A549 (cell line): Measurements from ENCODE around the gene HSPH1. TPM values are rescaled to one million over a fixed set of nuclear protein-coding genes. Genes with fewer than 3 reads are reported as not detected.

Experiments
- ATAC-seq, 2 experiments: fragments of 200-7000 bp in 1 of 2; fragments of >200 bp in 1 of 2; cut with Nextera tagmentation in 1 of 2; cut with Tn5 transposase in 1 of 2; 3 replicates each; pipeline versions ENCODE4 v1.8.0 to v1.9.1; 2018 to 2020; ENCODE audit warnings: mild to moderate bottlenecking in 1 of 2, moderate library complexity in 1 of 2
- CTCF ChIA-PET: fragments of 300-600 bp; sonication (Branson Sonifier 250); formaldehyde crosslinking; extraction: SDS; loops from one replicate; lab custom pipeline; 2021; ENCODE audit warnings: antibody characterized with exemption, inconsistent platforms; lab: Yijun Ruan, JAX
- POLR2A ChIA-PET: fragments of 350-600 bp; formaldehyde crosslinking; extraction: SDS; loops from one replicate; lab custom pipeline; 2021; ENCODE audit warnings: antibody characterized with exemption, inconsistent platforms; lab: Yijun Ruan, JAX
- DNase-seq, 2 experiments: peaks; one replicate each; pipeline versions ENCODE4 v3.0.0 to v3.0.0-alpha.2; 2011 to 2016; ENCODE audit warnings: low read depth in 1 of 2, low spot score in 1 of 2
- FAIRE-seq: peaks from 2 replicates; lab custom pipeline; 2011; peaks lifted over from hg19 to GRCh38; lab: Jason Lieb, UNC
- H3K27ac ChIP-seq, 2 experiments: fragments of >200 bp; sonication (Bioruptor Twin); formaldehyde crosslinking; 3 replicates each; pipeline ENCODE4 v1.5.1; 2016 to 2017
- H3K4me1 ChIP-seq: fragments of >200 bp; sonication (Bioruptor Twin); formaldehyde crosslinking; 3 replicates; pipeline ENCODE4 v1.6.1; 2016
- H3K4me2 ChIP-seq: fragments of >200 bp; sonication (Bioruptor Twin); formaldehyde crosslinking; 3 replicates; pipeline ENCODE4 v1.6.1; 2016
- H3K4me3 ChIP-seq: fragments of >200 bp; sonication (Bioruptor Twin); formaldehyde crosslinking; 3 replicates; pipeline ENCODE4 v1.5.1; 2016
- H3K9me3 ChIP-seq: fragments of >200 bp; sonication (Bioruptor Twin); formaldehyde crosslinking; 3 replicates; pipeline ENCODE4 v1.6.1; 2016
- BHLHE40 ChIP-seq: IDR thresholded peaks from 2 replicates; pipeline ENCODE4 v1.6.1; 2012; ENCODE audit warnings: low read depth, low read length, inconsistent platforms
- CBX8 ChIP-seq: fragments of 200-600 bp; sonication (generic); IDR thresholded peaks from 2 replicates; pipeline ENCODE4 v1.6.1; 2016
- CEBPB ChIP-seq, 2 experiments: fragments of >200 bp in 1 of 2; sonication (Bioruptor Twin) in 1 of 2; formaldehyde crosslinking in 1 of 2; IDR thresholded peaks; 2 replicates each; pipeline ENCODE4 v1.6.1; 2012 to 2016
- CHD2 ChIP-seq: fragments of 150-350 bp; IDR thresholded peaks from 2 replicates; pipeline ENCODE4 v1.6.1; 2014; ENCODE audit warnings: low read length; ENCODE audit not compliant: partially characterized antibody
- EHF ChIP-seq: fragments of 250-450 bp; sonication (Bioruptor Pico); IDR thresholded peaks from 2 replicates; pipeline ENCODE4 v1.5.0; 2020; ENCODE audit warnings: mild to moderate bottlenecking
- GATA3 ChIP-seq: IDR thresholded peaks from 2 replicates; pipeline ENCODE4 v1.6.1; 2012; ENCODE audit warnings: borderline replicate concordance
- HDAC2 ChIP-seq: fragments of 200-600 bp; sonication (generic); IDR thresholded peaks from 2 replicates; pipeline ENCODE4 v1.6.1; 2016
- HOXA7 ChIP-seq: fragments of 250-450 bp; sonication (Bioruptor Pico); IDR thresholded peaks from 2 replicates; pipeline ENCODE4 v1.5.0; 2020; ENCODE audit warnings: mild to moderate bottlenecking, moderate library complexity
- MAFK ChIP-seq: fragments of 450-650 bp; IDR thresholded peaks from 2 replicates; pipeline ENCODE4 v1.6.1; 2014; ENCODE audit not compliant: partially characterized antibody
- MAZ ChIP-seq: fragments of 150-350 bp; IDR thresholded peaks from 2 replicates; pipeline ENCODE4 v1.6.1; 2014; ENCODE audit warnings: antibody characterized with exemption, low read depth, low read length, borderline replicate concordance
- NFE2L2 ChIP-seq: fragments of 150-350 bp; conservative IDR thresholded peaks from 2 replicates; pipeline ENCODE4 v1.6.1; 2014; ENCODE audit warnings: low read length
- NR3C1 ChIP-seq: fragments of >200 bp; sonication (Bioruptor Twin); formaldehyde crosslinking; IDR thresholded peaks from 3 replicates; pipeline ENCODE4 v1.6.1; 2017
- PHF8 ChIP-seq: fragments of 200-600 bp; sonication (generic); IDR thresholded peaks from 2 replicates; pipeline ENCODE4 v1.6.1; 2016; ENCODE audit warnings: low read depth, mild to moderate bottlenecking, antibody characterized with exemption, moderate library complexity, borderline replicate concordance
- POLR2A ChIP-seq: IDR thresholded peaks from 2 replicates; pipeline ENCODE4 v1.6.1; 2012; ENCODE audit warnings: mild to moderate bottlenecking, low read length
- POLR2AphosphoS2 ChIP-seq: conservative IDR thresholded peaks from 2 replicates; pipeline ENCODE4 v1.6.1; 2012; ENCODE audit warnings: low read length, improper control_type of control experiment, inconsistent platforms
- RAD21 ChIP-seq, 2 experiments: fragments of >200 bp in 1 of 2; sonication (Bioruptor Twin) in 1 of 2; formaldehyde crosslinking in 1 of 2; IDR thresholded peaks in 1 of 2; conservative IDR thresholded peaks in 1 of 2; 2 replicates in 1 of 2; 3 replicates in 1 of 2; pipeline ENCODE4 v1.6.1; 2012 to 2018; ENCODE audit warnings: inconsistent platforms in 1 of 2
- RARB ChIP-seq: fragments of 250-450 bp; sonication (Bioruptor Pico); IDR thresholded peaks from 2 replicates; pipeline ENCODE4 v1.8.0; 2021; ENCODE audit warnings: mild to moderate bottlenecking, moderate library complexity
- RCOR1 ChIP-seq: fragments of 150-350 bp; IDR thresholded peaks from 2 replicates; pipeline ENCODE4 v1.6.1; 2014; ENCODE audit warnings: antibody characterized with exemption, low read length, low read depth
- RFX5 ChIP-seq: fragments of 450-650 bp; IDR thresholded peaks from 2 replicates; pipeline ENCODE4 v1.7.1; 2014; ENCODE audit warnings: antibody characterized with exemption, mild to moderate bottlenecking, moderate library complexity
- RNF2 ChIP-seq: fragments of 200-600 bp; sonication (generic); IDR thresholded peaks from 2 replicates; pipeline ENCODE4 v1.6.1; 2016; ENCODE audit warnings: low read depth, mild to moderate bottlenecking, antibody characterized with exemption, moderate library complexity, borderline replicate concordance
- SMC3 ChIP-seq: fragments of >200 bp; sonication (Bioruptor Twin); formaldehyde crosslinking; IDR thresholded peaks from 3 replicates; pipeline ENCODE4 v1.6.1; 2018; ENCODE audit warnings: inconsistent platforms
- TP53 ChIP-seq: fragments of 250-450 bp; sonication (Bioruptor Pico); IDR thresholded peaks from 2 replicates; pipeline ENCODE4 v1.5.0; 2021; ENCODE audit warnings: mild to moderate bottlenecking, moderate library complexity
- ZC3H11A ChIP-seq: fragments of 450-650 bp; IDR thresholded peaks from 2 replicates; pipeline ENCODE4 v1.6.1; 2014; ENCODE audit warnings: antibody characterized with exemption, mild to moderate bottlenecking
- ZNF302 ChIP-seq: fragments of 250-450 bp; sonication (Bioruptor Pico); IDR thresholded peaks from 2 replicates; pipeline ENCODE4 v1.9.0; 2021; ENCODE audit warnings: inconsistent platforms, mild to moderate bottlenecking, moderate library complexity
- ZSCAN20 ChIP-seq: fragments of 250-450 bp; sonication (Bioruptor Pico); IDR thresholded peaks from 2 replicates; pipeline ENCODE4 v1.8.0; 2022; ENCODE audit warnings: mild to moderate bottlenecking, moderate library complexity
- WGBS: methylation state at CpG from one replicate; pipeline ENCODE4 v1.1.6; 2017; ENCODE audit errors: missing lambda C conversion rate; 5-methylcytosine and 5-hydroxymethylcytosine counted together
- polyA plus RNA-seq, 4 experiments: library from polyadenylated mRNA; depleted of rRNA in 3 of 4; stranded (reverse); fragments of >200 nt; fragmentation: RNase III in 1 of 4; extraction: RNeasy Plus Mini Kit Qiagen cat#74134 plus additional on column Dnase treatment in 1 of 4; gene quantifications; 2 replicates in 3 of 4; 3 replicates in 1 of 4; pipeline ENCODE4 v1.2.3, GENCODE V29; 2011 to 2017
- TF ChIP-seq, protein P1 (sequence below): fragments of >200 bp; sonication (Bioruptor Twin); formaldehyde crosslinking; IDR thresholded peaks from 3 replicates; pipeline ENCODE4 v1.6.1; 2016
- TF ChIP-seq, protein P2 (sequence below): fragments of 250-450 bp; sonication (Bioruptor Pico); IDR thresholded peaks from 2 replicates; pipeline ENCODE4 v1.5.0; 2020; ENCODE audit warnings: low read depth, mild to moderate bottlenecking, moderate library complexity
- TF ChIP-seq, protein P3 (sequence below): IDR thresholded peaks from 2 replicates; pipeline ENCODE4 v1.6.1; 2012
- TF ChIP-seq, protein P4 (sequence below): fragments of 150-350 bp; IDR thresholded peaks from 2 replicates; pipeline ENCODE4 v1.6.1; 2014; ENCODE audit warnings: low read depth, mild to moderate bottlenecking, low read length

The HSPH1 gene
- polyA plus RNA-seq, 2 of the 4 experiments (the other 2 are of a cell fraction) = 110 to 141 TPM

DNA sequence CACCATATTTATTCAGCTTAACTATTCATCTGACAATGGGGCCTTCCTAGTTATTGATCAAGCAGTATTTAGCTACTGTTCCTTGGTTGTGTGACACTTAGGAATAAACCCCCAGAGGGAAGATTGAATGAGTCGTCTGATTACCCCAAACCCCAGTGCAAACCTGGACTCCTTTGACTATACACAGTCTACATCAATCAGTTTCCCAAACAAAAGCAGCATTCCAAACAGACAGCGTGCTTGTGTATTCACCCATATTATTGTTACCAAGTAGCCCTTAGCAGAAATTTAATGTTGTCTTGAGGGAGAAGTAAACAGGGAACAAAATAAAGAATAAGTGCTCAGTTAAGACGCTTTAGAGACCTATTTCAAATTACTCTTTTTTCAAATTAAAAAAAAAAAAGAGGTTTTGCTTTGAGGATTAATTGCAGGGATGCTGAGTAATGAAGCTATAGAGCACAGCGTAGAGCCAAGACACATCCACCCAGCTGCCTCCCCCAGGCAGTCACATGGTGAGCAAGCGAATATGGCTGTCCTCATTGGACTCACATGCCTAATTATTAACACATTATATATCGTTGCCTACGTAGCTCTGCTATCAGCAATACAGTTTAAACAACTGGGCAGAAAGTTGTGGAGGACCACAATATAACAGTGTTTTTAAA is 23.4 kb upstream of the HSPH1 start:
- CTCF ChIA-PET = interaction anchor here (0.6 to 0.7 kb wide), 3 partner anchors 11 to 15 kb away, joined by 3 read pairs; partner anchors contain the start of gene B3GLCT
- H3K27ac ChIP-seq = no peak overlapping the region
- no peaks in the 10 kb centered on the region for H3K4me1 ChIP-seq
- no peak for TF ChIP-seq RAD21 (conservative IDR thresholded peaks at IDR 0.05 in 1 of 2, IDR thresholded peaks at IDR 0.05 in 1 of 2)
- TF ChIP-seq, protein P1, sequence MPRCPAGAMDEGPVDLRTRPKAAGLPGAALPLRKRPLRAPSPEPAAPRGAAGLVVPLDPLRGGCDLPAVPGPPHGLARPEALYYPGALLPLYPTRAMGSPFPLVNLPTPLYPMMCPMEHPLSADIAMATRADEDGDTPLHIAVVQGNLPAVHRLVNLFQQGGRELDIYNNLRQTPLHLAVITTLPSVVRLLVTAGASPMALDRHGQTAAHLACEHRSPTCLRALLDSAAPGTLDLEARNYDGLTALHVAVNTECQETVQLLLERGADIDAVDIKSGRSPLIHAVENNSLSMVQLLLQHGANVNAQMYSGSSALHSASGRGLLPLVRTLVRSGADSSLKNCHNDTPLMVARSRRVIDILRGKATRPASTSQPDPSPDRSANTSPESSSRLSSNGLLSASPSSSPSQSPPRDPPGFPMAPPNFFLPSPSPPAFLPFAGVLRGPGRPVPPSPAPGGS = no peak
- no peak for TF ChIP-seq RCOR1
- TF ChIP-seq PHF8 = no peak
- TF ChIP-seq NFE2L2 = no peak
- 68% methylated on average over 7 of the region's 7 CpGs for WGBS
- POLR2A ChIA-PET = no interaction called here
- no peak overlapping the region for H3K4me3 ChIP-seq
- no peak overlapping the region for H3K4me2 ChIP-seq
- no peaks in the 10 kb centered on the region for H3K9me3 ChIP-seq
- no peak for DNase-seq
- no peak for ATAC-seq
- no peak for FAIRE-seq

DNA sequence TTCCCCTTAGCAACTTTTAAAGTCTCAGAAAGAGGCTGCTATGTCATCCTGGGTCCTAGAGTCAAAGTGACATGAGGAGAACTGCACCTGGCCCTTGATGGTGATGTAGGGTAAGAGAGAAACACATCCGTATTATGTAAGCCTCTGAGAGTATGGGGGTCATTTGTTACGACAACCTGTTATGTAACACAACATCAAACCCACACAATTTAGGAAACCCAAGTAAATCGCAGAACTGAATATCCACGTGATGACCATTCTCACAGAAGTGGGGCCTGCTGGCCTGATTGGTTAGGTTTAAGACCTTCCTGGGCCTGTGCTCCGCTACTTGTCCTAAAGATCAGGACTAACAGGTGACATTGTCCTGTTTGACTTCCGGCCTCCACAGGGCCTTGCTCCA is 22.7 kb upstream of the HSPH1 start:
- no peak for TF ChIP-seq POLR2AphosphoS2
- no peak for TF ChIP-seq TP53 (CRISPR knock-in tag)
- TF ChIP-seq MAZ = no peak
- TF ChIP-seq, protein P2, sequence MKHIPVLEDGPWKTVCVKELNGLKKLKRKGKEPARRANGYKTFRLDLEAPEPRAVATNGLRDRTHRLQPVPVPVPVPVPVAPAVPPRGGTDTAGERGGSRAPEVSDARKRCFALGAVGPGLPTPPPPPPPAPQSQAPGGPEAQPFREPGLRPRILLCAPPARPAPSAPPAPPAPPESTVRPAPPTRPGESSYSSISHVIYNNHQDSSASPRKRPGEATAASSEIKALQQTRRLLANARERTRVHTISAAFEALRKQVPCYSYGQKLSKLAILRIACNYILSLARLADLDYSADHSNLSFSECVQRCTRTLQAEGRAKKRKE (CRISPR knock-in tag) = no peak
- TF ChIP-seq EHF (CRISPR knock-in tag) = no peak
- no peak for TF ChIP-seq HDAC2
- TF ChIP-seq POLR2A = no peak
- TF ChIP-seq, protein P3, sequence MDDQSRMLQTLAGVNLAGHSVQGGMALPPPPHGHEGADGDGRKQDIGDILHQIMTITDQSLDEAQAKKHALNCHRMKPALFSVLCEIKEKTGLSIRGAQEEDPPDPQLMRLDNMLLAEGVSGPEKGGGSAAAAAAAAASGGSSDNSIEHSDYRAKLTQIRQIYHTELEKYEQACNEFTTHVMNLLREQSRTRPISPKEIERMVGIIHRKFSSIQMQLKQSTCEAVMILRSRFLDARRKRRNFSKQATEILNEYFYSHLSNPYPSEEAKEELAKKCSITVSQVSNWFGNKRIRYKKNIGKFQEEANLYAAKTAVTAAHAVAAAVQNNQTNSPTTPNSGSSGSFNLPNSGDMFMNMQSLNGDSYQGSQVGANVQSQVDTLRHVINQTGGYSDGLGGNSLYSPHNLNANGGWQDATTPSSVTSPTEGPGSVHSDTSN = no peak
- TF ChIP-seq NR3C1 = no peak
- no peak for TF ChIP-seq SMC3
- TF ChIP-seq RARB (CRISPR knock-in tag) = no peak
- no peak for TF ChIP-seq RNF2
- TF ChIP-seq PHF8 = no peak
- TF ChIP-seq ZSCAN20 (CRISPR knock-in tag) = no peak
- TF ChIP-seq MAFK = no peak
- H3K27ac ChIP-seq = no peak overlapping the region
- POLR2A ChIA-PET = no interaction called here
- ATAC-seq = no peak
- H3K4me3 ChIP-seq = no peak overlapping the region
- DNase-seq = no peak
- WGBS = 82% methylated on average over 6 of the region's 6 CpGs
- CTCF ChIA-PET = interaction anchor here (0.6 to 0.7 kb wide), 2 partner anchors 11 to 15 kb away, joined by 3 read pairs; partner anchors contain the start of gene B3GLCT
- FAIRE-seq = no peak
- H3K9me3 ChIP-seq = no peaks in the 10 kb centered on the region
- no peak overlapping the region for H3K4me2 ChIP-seq
- H3K4me1 ChIP-seq = no peaks in the 10 kb centered on the region

DNA sequence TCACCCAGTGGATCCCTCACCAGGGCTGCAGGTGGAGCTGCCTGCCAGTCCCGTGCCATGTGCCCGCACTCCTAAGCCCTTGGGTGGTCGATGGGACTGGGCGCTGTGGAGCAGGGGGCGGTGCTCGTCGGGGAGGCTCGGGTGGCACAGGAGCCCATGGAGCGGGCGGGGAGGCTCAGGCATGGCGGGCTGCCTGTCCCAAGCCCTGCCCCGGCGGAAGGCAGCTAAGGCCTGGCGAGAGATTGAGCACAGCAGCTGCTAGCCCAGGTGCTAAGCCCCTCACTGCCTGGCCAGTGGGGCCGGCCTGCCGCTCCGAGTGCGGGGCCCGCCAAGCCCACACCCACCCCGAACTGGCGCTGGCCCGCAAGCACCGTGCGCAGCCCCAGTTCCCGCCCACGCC is 21.3 kb upstream of the HSPH1 start:
- ChIA-PET POLR2A (no interaction called here), CTCF (interaction anchor here (0.8 to 2.2 kb wide), 3 partner anchors 9 to 241 kb away, joined by 3 to 6 read pairs (median 6); partner anchors contain the start of gene B3GLCT)
- WGBS = no CpG with 5 or more reads among the region's 26 CpGs
- H3K27ac ChIP-seq = no peak overlapping the region
- no peaks in the 10 kb centered on the region for H3K4me1 ChIP-seq
- no peak overlapping the region for H3K4me2 ChIP-seq
- ATAC-seq (no peak), FAIRE-seq (no peak), DNase-seq (no peak)
- TF ChIP-seq HDAC2 (no peak), CEBPB (IDR thresholded peaks at IDR 0.05) (no peak), HOXA7 (CRISPR knock-in tag) (no peak), CBX8 (no peak), ZC3H11A (no peak), RARB (CRISPR knock-in tag) (no peak), ZSCAN20 (CRISPR knock-in tag) (no peak), BHLHE40 (no peak), RNF2 (no peak), NFE2L2 (no peak), CHD2 (no peak), ZNF302 (CRISPR knock-in tag) (no peak), GATA3 (no peak), RFX5 (no peak), POLR2AphosphoS2 (no peak)
- TF ChIP-seq, protein P4, sequence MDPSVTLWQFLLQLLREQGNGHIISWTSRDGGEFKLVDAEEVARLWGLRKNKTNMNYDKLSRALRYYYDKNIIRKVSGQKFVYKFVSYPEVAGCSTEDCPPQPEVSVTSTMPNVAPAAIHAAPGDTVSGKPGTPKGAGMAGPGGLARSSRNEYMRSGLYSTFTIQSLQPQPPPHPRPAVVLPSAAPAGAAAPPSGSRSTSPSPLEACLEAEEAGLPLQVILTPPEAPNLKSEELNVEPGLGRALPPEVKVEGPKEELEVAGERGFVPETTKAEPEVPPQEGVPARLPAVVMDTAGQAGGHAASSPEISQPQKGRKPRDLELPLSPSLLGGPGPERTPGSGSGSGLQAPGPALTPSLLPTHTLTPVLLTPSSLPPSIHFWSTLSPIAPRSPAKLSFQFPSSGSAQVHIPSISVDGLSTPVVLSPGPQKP = no peak
- H3K4me3 ChIP-seq = no peak overlapping the region
- no peaks in the 10 kb centered on the region for H3K9me3 ChIP-seq
